Heart left ventricle (tissue), 16 donors: ENCODE measurements around the gene ATXN1. TPM values are rescaled to one million over a fixed set of nuclear protein-coding genes. Genes with fewer than 3 reads are reported as not detected.

Experiments used
- ATAC-seq, 4 donors: fragments of 200-7000 bp; cut with Tn5 transposase; one replicate each; pipeline ENCODE4 v1.9.1; 2020 to 2022; ENCODE audit warnings: moderate library complexity in 4 of 4, mild to moderate bottlenecking in 3 of 4, moderate number of reproducible peaks in 1 of 4
- DNase-seq, 5 donors: peaks; one replicate each; pipeline ENCODE4 v3.0.0-alpha.2; 2020
- H3K27ac ChIP-seq, 12 donors: fragments of 200-600 bp; sonication (generic) in 4 of 12; one replicate each; pipeline versions ENCODE4 v1.5.0 to v1.8.0; 2016 to 2022; ENCODE audit warnings: mild to moderate bottlenecking in 2 of 12
- H3K27me3 ChIP-seq, 9 donors: fragments of 200-600 bp; sonication (generic) in 2 of 9; one replicate each; pipeline versions ENCODE4 v1.5.1 to v1.8.0; 2016 to 2022; ENCODE audit warnings: mild to moderate bottlenecking in 3 of 9
- H3K36me3 ChIP-seq, 9 donors: fragments of 200-600 bp; sonication (generic) in 2 of 9; one replicate each; pipeline versions ENCODE4 v1.5.0 to v1.8.0; 2018 to 2022; ENCODE audit warnings: mild to moderate bottlenecking in 2 of 9
- H3K4me1 ChIP-seq, 12 donors: fragments of 200-600 bp; sonication (generic) in 4 of 12; one replicate each; pipeline versions ENCODE4 v1.5.0 to v1.8.0; 2016 to 2022; ENCODE audit warnings: mild to moderate bottlenecking in 3 of 12
- H3K4me3 ChIP-seq, 12 donors: fragments of 200-600 bp; sonication (generic) in 4 of 12; one replicate each; pipeline versions ENCODE4 v1.5.0 to v1.8.0; 2017 to 2022; ENCODE audit warnings: mild to moderate bottlenecking in 9 of 12, moderate library complexity in 4 of 12
- H3K9me3 ChIP-seq, 12 donors: fragments of 200-600 bp; sonication (generic) in 4 of 12; one replicate each; pipeline versions ENCODE4 v1.5.0 to v1.8.0; 2016 to 2022; ENCODE audit warnings: mild to moderate bottlenecking in 1 of 12
- CTCF ChIP-seq, 12 donors: fragments of 200-600 bp; sonication (generic) in 4 of 12; IDR thresholded peaks; one replicate each; pipeline versions ENCODE4 v1.5.0 to v1.8.0; 2018 to 2022; ENCODE audit warnings: antibody characterized with exemption in 12 of 12, mild to moderate bottlenecking in 5 of 12
- POLR2A ChIP-seq, 2 donors: fragments of 450-650 bp; IDR thresholded peaks; one replicate each; pipeline ENCODE4 v1.6.1; 2017; ENCODE audit warnings: antibody characterized with exemption in 2 of 2, mild to moderate bottlenecking in 2 of 2, moderate library complexity in 2 of 2
- WGBS, 4 donors: extraction: QIAGEN DNeasy Blood & Tissue Kit in 2 of 4; methylation state at CpG; one replicate each; pipeline versions ENCODE4 v1.1.5 to v1.1.7; 2013 to 2018; 5-methylcytosine and 5-hydroxymethylcytosine counted together
- intact Hi-C, 10 donors: fragments of 100-400 bp; cut with DNase I; formaldehyde crosslinking; loops; one replicate each; pipeline versions ENCODE4 v1.11.1 to v1.14.2; 2022
- polyA plus RNA-seq, 2 donors: library from polyadenylated mRNA; stranded (reverse); fragments of 200-250 nt; gene quantifications; one replicate each; pipeline ENCODE4 v1.2.3, GENCODE V29; 2013
- total RNA-seq, 9 donors: library from RNA; depleted of rRNA in 2 of 9; stranded (reverse); fragments of >200 nt in 2 of 9; fragmentation: NEBNext Ultra II Directional in 3 of 9; extraction: Animal tissue kit (Norgen Biotek cat#: 25700) in 3 of 9; gene quantifications; one replicate each; pipeline versions ENCODE4 v1.1.0 to v1.2.4, GENCODE V29; 2016 to 2023
- donor health status: ischemic (EF 13 %, LVEDD 7.1; RV severe dilation, severe dysfunction).
- donor health status: healthy with polysubstance abuse.
- donor health status: DM: no; HTN: yes; CAD: no.
- donor health status: DM: no; HTN: no; CAD: no.
- donor health status: ischemic (EF 25% LVEDD 6.9; RV normal size, moderate dysfunction).
- donor health status: ischemic (EF 25% LVEDD 5.7; RV mildly dilated, moderate dysfunction).
- donor health status: healthy.
- donor health status: DM: yes; HTN: yes; CAD: no.
- donor health status: ischemic (EF 35%, LVEDD 5.7; RV mildly dilated, moderate dysfunction).
- donor health status: nonischemic (EF 11% LVEDD 7.7; RV severe dilation, severe dysfunction).
- donor health status: DM: yes; HTN: yes; CAD: no.
- donor health status: PGD.
- donor health status: ischemic (EF 29% LVEDD 5.4; RV normal size, mild dysfunction).
- donor health status: nonischemic (EF 23%, LVEDD 6.1; RV moderate dilation, normal function).

ATXN1 gene
- total and polyA plus RNA-seq, 11 donors, result 8.7 to 51.8 (median 36.0) TPM

GRCh38 chr6:16765235-16765634 lies 4.0 kb upstream of the ATXN1 start:
- no peaks in the 10 kb centered on the region for H3K9me3 ChIP-seq
- H3K4me3 ChIP-seq, result no peak overlapping the region
- 94 to 98% (median 96%) methylated on average over 3 of the region's 3 CpGs for WGBS, 4 donors
- H3K27me3 ChIP-seq, result no peaks in the 10 kb centered on the region
- intact Hi-C loops, result loop anchor here in 8 of 10 donors (2.0 to 10.0 kb wide), 10 partner anchors 197 to 528 kb away; partner anchors contain the start of gene GMPR (in 1 of the 8)
- peaks cover 0 to 65% (median 28%) of the 10 kb centered on the region in 12 donors for H3K4me1 ChIP-seq
- DNase-seq, result no peak
- TF ChIP-seq CTCF (IDR thresholded peaks at IDR 0.05) (no peak), POLR2A (IDR thresholded peaks at IDR 0.05) (no peak)
- no peaks in the 10 kb centered on the region for H3K36me3 ChIP-seq
- H3K27ac ChIP-seq, result peak overlapping the region in 1 of 12 donors; percentile 99
- ATAC-seq, result no peak

GRCh38 chr6:16764188-16764950 lies 3.1 kb upstream of the ATXN1 start:
- DNase-seq, result no peak
- 68 to 72% (median 72%) methylated on average over 3 of the region's 3 CpGs for WGBS, 4 donors
- no peak for TF ChIP-seq POLR2A (IDR thresholded peaks at IDR 0.05)
- TF ChIP-seq CTCF (IDR thresholded peaks at IDR 0.05), result peak in 11 of 12 donors; percentile 16 to 51 (median 45)
- intact Hi-C loops, result loop anchor here (2.0 to 10.0 kb wide), 14 partner anchors 92 to 527 kb away; partner anchors contain the start of gene GMPR (in 1 of the 10)
- peaks cover 0 to 56% (median 22%) of the 10 kb centered on the region in 12 donors for H3K4me1 ChIP-seq
- ATAC-seq, result no peak
- H3K36me3 ChIP-seq, result no peaks in the 10 kb centered on the region
- peak overlapping the region in 6 of 12 donors; percentile 78 to 99 (median 98) for H3K27ac ChIP-seq
- no peaks in the 10 kb centered on the region for H3K27me3 ChIP-seq
- H3K9me3 ChIP-seq, result no peaks in the 10 kb centered on the region
- H3K4me3 ChIP-seq, result peak overlapping the region in 4 of 12 donors; percentile 67 to 95 (median 89)

DNA sequence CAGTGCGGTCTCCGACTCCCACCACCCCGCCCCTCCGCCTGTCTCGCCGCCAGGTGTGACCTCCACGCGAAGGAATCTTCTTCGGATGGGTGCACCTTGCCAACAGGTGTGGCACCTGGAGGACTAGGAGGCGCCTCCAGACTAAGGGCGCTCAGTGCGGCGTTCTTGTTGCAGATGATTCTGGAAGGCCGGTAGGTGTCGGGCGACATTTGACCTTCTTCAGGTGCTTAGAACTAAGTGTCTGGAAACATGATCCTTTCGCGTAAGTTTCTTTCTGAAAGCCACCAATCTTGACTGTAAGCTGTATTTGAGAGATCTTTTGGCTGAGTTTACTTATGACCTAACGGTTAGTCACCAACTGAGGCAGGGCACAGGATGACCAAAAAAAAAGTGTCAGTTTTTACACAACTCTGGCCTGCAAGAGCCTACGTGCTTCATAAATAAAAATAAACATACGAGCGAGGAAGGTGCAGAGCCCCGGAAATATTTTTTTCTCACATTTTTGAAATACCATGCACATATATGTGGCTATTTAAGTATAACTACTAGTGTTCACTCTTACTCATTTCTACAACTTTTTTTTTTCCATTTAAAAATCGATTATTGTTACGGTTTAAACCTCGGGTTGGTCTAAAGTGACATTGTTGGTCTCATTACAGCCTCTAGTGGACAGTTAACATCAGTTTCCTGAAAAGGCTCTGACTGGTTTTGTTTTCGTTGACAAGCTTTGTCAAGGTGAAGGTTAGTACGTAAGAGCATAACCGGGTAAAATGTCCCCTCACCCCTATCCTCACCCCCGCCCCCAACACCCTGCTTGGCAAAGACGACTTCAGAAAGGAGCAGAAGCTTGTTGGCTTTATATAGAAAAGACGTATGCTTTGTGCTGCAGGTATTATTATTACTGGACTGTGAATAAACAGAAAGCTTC lies 1.6 kb upstream of the ATXN1 start:
- no peaks in the 10 kb centered on the region for H3K27me3 ChIP-seq
- intact Hi-C loops, result loop anchor here (1.0 to 10.0 kb wide), 17 partner anchors 91 to 526 kb away; partner anchors contain the start of gene GMPR (in 1 of the 10)
- DNase-seq (peak; percentile 27 to 62 (median 45)), ATAC-seq (peak in 2 of 4 donors; percentile 12 to 41)
- no peaks in the 10 kb centered on the region for H3K9me3 ChIP-seq
- TF ChIP-seq CTCF (IDR thresholded peaks at IDR 0.05) (peak; percentile 61 to 91 (median 77)), POLR2A (IDR thresholded peaks at IDR 0.05) (no peak)
- H3K4me1 ChIP-seq, result peaks cover 0 to 56% (median 25%) of the 10 kb centered on the region in 12 donors
- 1% methylated on average over 31 to 32 of the region's 32 CpGs for whole genome bisulfite sequencing, 4 donors
- peak overlapping the region; percentile 67 to 99 (median 89) for H3K4me3 ChIP-seq
- peak overlapping the region; percentile 19 to 99 (median 98) for H3K27ac ChIP-seq
- no peaks in the 10 kb centered on the region for H3K36me3 ChIP-seq
